Peyer's patch (tissue), 4 donors: Measurements from ENCODE around the gene ARHGAP24.

Experiments used
- POLR2A ChIP-seq, 2 donors: fragments of 450-650 bp; IDR thresholded peaks; one replicate each; pipeline ENCODE4 v1.5.1; 2017; ENCODE audit warnings: antibody characterized with exemption in 2 of 2, mild to moderate bottlenecking in 2 of 2, moderate library complexity in 2 of 2
- TF ChIP-seq, protein P1 (sequence below), 6 experiments: fragments of 450-650 bp in 4 of 6; fragments of 200-600 bp in 2 of 6; sonication (generic) in 1 of 6; IDR thresholded peaks; one replicate each; pipeline ENCODE4 v1.5.1; 2017 to 2019; ENCODE audit warnings: antibody characterized with exemption in 6 of 6, mild to moderate bottlenecking in 3 of 6, moderate library complexity in 1 of 6

DNA sequence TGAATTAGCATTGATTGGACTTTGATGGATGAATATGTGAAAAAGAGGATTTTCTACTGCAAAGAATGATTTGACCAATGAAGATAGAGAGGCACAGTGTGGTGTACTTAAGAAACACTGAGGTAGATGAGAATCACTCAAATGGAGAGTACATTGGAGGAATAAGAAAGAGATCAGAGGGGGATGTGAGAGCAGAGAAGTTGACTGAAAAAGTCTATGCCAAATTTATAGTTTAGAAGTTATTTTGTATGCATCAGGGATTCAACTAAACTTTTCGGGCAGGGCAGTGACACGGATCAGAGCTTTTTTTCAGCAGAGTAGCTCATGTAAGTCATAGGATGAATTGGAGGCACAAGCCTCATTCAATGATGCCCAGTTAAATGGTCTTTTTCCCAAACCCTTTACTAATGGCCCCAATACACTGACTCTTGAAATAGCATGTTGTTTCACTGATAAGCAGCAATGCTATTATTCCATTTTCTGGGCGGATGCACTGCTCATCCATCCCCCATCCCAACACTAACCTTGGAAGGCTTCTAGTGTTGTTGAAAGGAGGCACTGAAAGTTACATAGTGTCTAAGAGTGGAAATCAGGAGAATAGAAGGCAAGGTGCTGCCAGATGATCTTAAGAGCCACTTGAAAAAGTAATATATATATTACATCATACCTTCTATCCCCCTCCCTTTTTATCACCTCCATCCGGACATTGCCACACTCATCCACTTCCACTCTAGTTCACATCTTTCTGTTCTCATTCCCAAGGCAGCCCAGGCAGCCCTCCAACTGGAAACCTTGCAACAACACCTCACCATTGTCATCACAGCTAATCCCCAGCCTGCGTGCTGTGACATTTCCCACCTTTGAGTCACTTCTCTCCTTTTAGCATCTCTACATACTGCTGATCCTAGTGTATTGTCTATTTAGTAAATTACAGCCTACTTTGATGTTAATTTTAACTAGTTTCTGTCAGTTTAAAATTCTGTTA lies 46.1 kb downstream of the ARHGAP24 start:
- TF ChIP-seq, protein P1, sequence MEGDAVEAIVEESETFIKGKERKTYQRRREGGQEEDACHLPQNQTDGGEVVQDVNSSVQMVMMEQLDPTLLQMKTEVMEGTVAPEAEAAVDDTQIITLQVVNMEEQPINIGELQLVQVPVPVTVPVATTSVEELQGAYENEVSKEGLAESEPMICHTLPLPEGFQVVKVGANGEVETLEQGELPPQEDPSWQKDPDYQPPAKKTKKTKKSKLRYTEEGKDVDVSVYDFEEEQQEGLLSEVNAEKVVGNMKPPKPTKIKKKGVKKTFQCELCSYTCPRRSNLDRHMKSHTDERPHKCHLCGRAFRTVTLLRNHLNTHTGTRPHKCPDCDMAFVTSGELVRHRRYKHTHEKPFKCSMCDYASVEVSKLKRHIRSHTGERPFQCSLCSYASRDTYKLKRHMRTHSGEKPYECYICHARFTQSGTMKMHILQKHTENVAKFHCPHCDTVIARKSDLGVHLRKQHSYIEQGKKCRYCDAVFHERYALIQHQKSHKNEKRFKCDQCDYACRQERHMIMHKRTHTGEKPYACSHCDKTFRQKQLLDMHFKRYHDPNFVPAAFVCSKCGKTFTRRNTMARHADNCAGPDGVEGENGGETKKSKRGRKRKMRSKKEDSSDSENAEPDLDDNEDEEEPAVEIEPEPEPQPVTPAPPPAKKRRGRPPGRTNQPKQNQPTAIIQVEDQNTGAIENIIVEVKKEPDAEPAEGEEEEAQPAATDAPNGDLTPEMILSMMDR (IDR thresholded peaks at IDR 0.05): no peak
- no peak for TF ChIP-seq POLR2A (IDR thresholded peaks at IDR 0.05)
